ENCODE data around the gene SLC22A31.
"Not testable (repeated sequence)": the region's sequence is repeated elsewhere in the genome, so short reads cannot be mapped to it uniquely, and the experiment has no call there.

Gene SLC22A31

DNA sequence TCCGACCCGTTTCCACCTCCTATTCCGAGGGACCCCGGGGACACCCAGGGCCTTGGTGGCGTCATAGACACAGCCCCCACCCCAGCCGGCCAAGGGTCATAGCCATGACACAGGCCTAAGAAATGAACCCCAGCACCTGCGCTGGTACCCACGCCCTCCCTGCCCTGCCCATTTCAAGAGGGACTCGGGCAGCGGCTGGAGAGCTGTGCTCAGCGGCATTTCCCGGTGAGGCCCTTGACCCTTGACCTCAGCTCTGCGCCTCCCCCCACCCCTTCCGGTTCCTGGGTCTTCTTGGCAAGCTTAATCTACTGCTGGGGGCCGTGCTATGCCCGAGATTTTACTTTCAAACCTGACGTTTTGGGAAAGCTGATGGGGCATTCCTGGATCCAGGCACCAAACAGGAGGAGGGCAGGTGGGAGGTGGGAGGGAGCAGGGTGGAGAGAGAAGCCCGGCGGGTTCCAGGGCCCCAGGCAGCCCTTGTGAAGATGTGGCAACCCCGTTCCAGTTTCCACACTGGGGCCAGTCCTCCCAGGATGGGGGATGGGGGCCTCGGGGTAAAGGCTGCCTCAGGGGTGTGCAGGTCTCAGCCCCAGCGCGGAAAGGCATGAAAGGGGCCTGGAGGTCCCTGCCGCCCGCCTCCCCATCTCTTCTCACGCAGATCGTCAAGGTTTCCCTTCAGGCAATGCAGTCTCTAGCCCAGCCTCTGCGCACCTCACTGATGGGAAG is at the start of gene SLC22A31:
Gene SLC22A31 (minus strand): TSS at position 414 of the 726 bp plus-strand sequence. CDS start 36 bp downstream, at position 378.
- no peak for DNase-seq

DNA sequence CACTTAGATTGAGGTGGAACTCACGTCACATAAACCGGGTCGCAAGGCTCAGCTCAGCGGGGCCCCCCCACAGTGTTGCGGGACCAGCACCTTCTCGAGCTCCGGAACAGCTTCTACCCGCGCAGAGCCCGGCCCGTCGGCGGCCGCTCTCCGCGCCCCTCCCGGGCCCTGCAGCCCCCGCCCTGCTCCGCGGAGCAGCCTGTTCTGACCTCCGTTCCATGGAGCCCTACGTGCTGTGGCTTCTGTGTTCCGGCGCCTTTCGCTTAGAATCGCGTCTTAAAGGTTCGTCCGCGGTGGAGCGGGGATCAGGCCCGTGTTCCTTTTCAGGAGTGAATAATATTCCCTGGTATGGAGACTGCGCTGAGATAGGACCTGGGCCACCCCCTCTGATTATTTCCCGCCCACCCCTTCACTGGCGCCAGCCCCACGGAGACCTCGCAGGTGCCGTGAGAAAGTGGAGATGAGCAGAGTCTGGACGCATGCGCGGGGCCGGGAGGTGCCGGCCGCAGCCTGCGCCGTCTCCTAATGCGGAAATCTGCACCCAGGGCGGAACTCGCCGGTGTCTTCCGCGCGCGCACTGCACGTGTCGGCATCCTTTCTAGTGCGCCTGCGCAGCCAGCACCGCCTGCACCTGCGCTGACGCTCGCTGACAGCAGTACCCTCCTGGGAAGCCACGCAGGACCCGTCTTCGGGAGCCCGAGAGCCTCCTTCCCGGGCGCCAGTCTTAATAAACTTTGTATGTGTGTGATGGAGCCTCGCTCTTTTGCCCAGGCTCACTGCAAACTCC is 48.1 kb upstream of the SLC22A31 start:
- DNase-seq: no peak

DNA sequence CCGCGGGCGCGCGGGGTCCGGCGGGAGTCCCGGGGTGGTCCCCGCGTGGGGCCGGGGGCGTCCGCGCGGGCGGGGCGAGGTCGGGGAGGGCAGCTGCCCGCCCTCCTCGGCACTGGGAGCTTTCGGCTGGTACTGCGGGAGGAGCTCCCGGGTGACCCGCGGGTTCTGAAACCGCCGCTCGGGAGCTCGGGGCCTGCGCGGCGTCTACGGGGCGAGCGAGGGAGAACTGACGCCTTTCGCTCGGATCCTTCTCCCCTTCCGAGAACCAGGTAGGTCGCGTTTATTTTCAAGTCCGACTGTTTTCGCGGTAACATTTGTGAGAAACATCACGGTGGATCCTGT is 47.4 kb upstream of the SLC22A31 start:
- DNase-seq: not testable (repeated sequence)

DNA sequence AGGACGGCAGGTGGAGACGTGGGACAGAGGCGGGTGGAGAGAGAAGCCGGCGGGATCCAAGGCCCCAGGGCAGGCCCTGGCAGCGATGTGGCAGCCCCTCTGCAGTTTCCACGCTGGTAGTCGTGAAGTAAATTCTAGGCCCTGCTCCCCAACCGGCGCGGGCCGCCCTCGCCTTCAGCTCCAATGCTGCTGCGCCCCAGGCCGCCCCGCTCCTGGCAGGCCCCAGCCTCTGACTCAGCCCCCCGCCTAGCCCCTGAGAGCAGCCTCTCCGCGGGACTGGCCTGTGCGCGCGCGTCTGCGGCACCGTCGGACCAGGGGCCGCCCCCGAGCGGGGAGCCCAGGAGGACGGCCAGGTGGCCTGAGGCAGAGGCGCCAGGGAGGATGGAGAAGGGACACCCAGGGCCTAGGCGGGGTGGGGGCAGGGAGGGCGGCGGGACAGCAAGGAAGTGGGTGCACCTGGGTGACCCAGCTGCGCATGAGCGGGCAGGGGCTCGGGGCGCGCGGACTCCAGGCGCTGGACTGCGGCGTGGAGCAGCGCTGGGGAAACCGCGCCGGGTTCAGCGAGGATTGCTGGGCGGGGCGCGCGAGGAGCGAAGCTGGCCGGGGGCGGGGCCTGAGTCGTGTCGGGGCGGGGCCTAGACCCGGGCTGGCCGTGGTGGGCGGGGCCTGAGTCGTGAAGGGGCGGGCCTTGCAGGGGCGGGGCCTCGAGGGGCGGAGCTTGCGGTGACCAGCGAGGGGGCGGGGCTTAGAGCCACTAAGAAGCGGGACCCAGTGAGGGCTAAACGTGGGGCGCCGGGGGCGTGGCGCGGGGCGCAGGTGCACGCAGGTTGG is 46.8 kb upstream of the SLC22A31 start:
- DNase-seq: peak; percentile 70

GRCh38 chr16:89246383-89246902 is 46.1 kb upstream of the SLC22A31 start:
- no peak for DNase-seq

DNA sequence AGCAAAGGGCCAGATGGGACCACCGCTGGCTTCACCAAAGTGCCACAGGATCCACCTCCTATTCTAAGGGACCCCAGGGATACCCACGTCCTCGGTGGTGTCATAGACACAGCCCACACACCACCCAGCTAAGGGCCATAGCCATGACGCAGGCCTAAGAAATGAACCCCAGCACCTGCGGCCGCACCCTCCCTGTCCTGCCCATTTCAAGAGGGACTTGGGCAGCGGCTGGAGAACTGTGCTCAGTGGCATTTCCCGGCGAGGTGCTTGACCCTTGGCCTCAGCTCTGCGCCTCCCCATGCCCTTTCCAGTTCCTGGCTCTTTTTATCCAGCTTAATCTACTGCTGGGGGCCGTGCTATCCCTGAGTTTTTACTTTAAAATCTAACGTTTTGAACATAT is 44.4 kb upstream of the SLC22A31 start:
- DNase-seq: no peak

- DNase-seq: not testable (repeated sequence)
Measured at GRCh38 chr16:89244264-89244663, 43.9 kb upstream of the SLC22A31 start.

DNA sequence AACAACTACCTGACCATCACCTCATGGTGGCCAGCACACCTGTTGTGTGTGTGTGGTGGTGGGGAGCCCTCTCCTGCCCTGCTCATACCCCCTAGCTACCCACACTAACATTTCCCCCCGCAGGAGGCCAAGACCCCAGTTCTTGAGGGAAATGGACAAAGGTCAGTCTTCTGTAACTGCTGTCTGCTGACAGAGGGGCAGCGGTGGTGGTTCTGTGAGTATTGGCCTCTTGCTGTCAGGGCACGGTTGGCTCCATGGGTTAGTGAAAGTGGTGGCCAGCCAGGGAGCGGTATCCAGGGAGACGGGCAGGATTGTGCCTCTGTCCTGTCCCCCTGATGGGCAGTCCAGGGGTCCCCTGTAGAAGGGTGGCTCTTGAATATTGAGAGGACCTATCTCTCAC is 43.3 kb upstream of the SLC22A31 start:
- DNase-seq: no peak

DNA sequence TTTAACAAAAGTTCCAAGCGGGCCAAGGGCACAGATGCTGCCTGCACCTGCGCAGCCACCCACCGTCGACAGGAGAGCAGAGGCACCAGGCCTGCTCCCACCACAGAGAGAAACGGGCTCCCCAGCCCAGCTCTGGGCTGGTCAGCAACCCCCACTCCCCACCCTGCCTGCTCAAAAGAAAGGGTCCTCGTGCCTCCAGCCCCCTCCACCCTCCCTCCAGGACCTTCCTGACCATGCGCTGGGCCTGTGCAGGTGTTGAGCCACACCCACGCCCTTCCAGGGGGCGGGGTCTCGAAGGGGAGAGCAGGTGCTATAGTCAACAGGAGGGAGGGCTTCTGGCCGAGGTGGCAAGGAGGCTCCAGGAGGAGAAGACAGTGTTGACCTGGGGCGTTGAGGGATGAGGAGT is 42.5 kb upstream of the SLC22A31 start:
- no peak for DNase-seq

GRCh38 chr16:89241187-89242007 is 41.1 kb upstream of the SLC22A31 start:
- peak; percentile 78 for DNase-seq

GRCh38 chr16:89237733-89238132 is 37.4 kb upstream of the SLC22A31 start:
- no peak for DNase-seq

- no peak for DNase-seq
Measured at GRCh38 chr16:89233678-89234490, 33.5 kb upstream of the SLC22A31 start.

DNA sequence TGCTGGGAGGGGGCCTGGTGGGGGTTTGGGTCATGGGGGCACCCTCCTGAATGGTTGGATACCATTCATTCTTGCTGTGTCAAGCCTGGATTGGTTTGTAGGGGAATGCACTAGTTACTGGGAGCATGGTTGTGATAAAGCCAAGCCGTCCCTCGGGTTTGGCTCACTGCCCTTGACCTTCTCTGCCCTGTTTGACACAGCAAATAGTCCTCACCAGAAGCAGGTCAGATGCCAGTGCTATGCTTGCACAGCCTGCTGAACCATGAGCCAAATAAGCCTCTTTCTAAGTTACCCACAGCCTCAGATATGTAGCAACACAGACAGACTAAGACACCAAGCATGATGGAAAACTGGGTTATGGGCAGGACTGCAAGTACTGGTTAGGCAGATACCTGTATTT is 31.8 kb upstream of the SLC22A31 start:
- no peak for DNase-seq

DNA sequence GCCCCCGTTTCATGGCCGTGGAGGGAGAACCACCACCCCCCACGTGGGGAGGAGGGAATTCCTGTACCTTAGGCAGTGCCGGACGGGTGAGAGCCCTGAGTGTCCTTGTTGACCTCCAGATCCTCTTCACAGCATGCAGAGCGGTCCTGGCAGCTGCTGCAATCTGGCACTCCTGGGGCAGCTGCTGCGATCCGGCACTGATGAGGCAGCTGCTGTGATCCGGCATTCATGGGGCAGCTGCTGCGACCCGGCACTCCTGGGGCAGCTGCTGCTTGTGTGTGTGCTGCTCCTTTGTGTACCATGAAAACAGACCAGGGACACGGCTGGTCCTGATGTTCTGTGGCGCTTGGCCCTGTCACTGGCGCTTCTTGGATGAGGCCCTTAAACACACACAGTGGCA is 29.9 kb upstream of the SLC22A31 start:
- no peak for DNase-seq

- no peak for DNase-seq
Measured at GRCh38 chr16:89224665-89225064, 24.3 kb upstream of the SLC22A31 start.

DNA sequence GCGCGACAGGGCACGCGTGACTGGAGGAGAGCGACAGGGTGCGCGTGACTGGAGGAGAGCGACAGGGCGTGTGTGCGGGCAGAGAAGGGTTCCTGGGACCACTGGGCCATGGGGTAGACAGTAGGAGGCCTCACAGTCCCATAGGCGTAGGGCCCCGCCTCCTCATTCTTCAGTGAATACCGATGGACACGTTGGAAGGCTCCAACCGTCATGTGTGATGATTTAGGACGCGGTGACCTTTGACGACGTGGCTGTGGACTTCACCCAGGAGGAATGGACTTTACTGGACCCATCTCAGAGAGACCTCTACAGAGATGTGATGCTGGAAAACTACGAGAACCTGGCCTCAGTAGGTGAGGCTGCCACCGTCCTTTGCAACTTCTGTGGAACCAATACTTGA is 22.6 kb upstream of the SLC22A31 start:
- no peak for DNase-seq

DNA sequence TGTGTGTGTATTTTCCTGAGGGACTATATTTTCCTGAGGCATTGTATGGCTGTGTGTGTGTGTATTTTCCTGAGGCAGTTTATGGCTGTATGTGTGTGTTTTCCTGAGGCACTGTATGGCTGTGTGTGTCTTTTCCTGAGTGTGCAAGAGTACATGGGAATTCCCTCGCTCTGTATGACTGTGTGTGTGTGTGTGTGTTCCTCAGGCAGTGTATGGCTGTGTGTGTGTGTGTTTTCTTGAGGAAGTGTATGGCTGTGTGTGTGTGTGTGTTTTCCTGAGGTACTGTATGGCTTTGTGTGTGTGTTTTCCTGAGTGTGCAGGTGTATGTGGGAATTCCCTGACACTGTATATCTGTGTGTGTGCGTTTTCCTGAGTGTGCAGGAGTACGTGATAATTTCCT is 21.3 kb upstream of the SLC22A31 start:
- no peak for DNase-seq

GRCh38 chr16:89219365-89219764 is 19.0 kb upstream of the SLC22A31 start:
- peak; percentile 45 for DNase-seq

- peak; percentile 84 for DNase-seq
Measured at GRCh38 chr16:89217388-89218191, 17.3 kb upstream of the SLC22A31 start, which contains the start of gene ZNF778. Gene ZNF778 (plus strand): TSS chr16:89217703. CDS start chr16:89221128, 3,425 bp downstream.

- no peak for DNase-seq
Measured at GRCh38 chr16:89217138-89217387, 16.7 kb upstream of the SLC22A31 start.

Data from hematopoietic multipotent progenitor cell treated with erythropoietin and hydrocortisone succinate and interleukin-3 and kit ligand, for 8 days (in vitro differentiated cells).